K562 (cell line): ENCODE results near the gene CUL9. TPM values are rescaled to one million over a fixed set of nuclear protein-coding genes. Genes with fewer than 3 reads are reported as not detected.

Experiments
- CREB3L1 ChIP-seq: fragments of 450-650 bp; IDR thresholded peaks from 2 replicates; pipeline ENCODE4 v1.6.1; 2014; ENCODE audit warnings: low read depth, mild to moderate bottlenecking, moderate library complexity, borderline replicate concordance
- E2F4 ChIP-seq: sonication (generic); formaldehyde crosslinking; IDR thresholded peaks from 2 replicates; pipeline ENCODE4 v1.8.0; 2022; ENCODE audit warnings: mild to moderate bottlenecking, low read depth, missing genetic modification reagents
- HMG20B ChIP-seq: fragments of 250-450 bp; sonication (Bioruptor Pico); IDR thresholded peaks from 2 replicates; pipeline ENCODE4 v1.5.0; 2021; ENCODE audit warnings: mild to moderate bottlenecking
- HMGN3 ChIP-seq: IDR thresholded peaks from 2 replicates; pipeline ENCODE4 v1.6.1; 2011; ENCODE audit warnings: borderline replicate concordance, low read depth, mild to moderate bottlenecking, mixed read lengths, low read length; ENCODE audit not compliant: insufficient read length; ENCODE audit errors: extremely low read depth
- HNRNPL ChIP-seq: fragments of 200-400 bp; formaldehyde crosslinking; IDR thresholded peaks from 2 replicates; pipeline ENCODE4 v1.6.1; 2017; ENCODE audit warnings: low read depth, mild to moderate bottlenecking, low read length
- MAX ChIP-seq: sonication (generic); formaldehyde crosslinking; IDR thresholded peaks from 2 replicates; pipeline ENCODE4 v1.9.0; 2022; ENCODE audit warnings: mild to moderate bottlenecking, missing genetic modification reagents
- NCOA1 ChIP-seq: fragments of 450-650 bp; IDR thresholded peaks from 2 replicates; pipeline ENCODE4 v1.6.1; 2016; ENCODE audit warnings: low read depth
- OTX1 ChIP-seq: fragments of 450-650 bp; formaldehyde crosslinking; IDR thresholded peaks from 2 replicates; pipeline ENCODE4 v1.4.0; 2022; ENCODE audit warnings: mild to moderate bottlenecking
- PKNOX1 ChIP-seq: fragments of 450-650 bp; IDR thresholded peaks from 2 replicates; pipeline ENCODE4 v1.6.1; 2016
- YY1 ChIP-seq, 3 experiments: IDR thresholded peaks; 2 replicates each; pipeline ENCODE4 v1.6.1; 2011; ENCODE audit warnings: low read length in 2 of 3, mild to moderate bottlenecking in 2 of 3, moderate library complexity in 2 of 3, borderline replicate concordance in 1 of 3, control low read depth in 1 of 3, low read depth in 1 of 3; ENCODE audit not compliant: insufficient read depth in 3 of 3, insufficient replicate concordance in 2 of 3, control insufficient read depth in 1 of 3, insufficient read length in 1 of 3; ENCODE audit errors: extremely low read depth in 1 of 3
- ZFP30 ChIP-seq: fragments of 250-450 bp; sonication (Bioruptor Pico); IDR thresholded peaks from 2 replicates; pipeline ENCODE4 v1.8.0; 2022; ENCODE audit warnings: moderate library complexity, mild to moderate bottlenecking, inconsistent platforms, borderline replicate concordance
- ZNF316 ChIP-seq: fragments of 450-650 bp; IDR thresholded peaks from 2 replicates; pipeline ENCODE4 v1.6.1; 2016
- ZNF695 ChIP-seq: fragments of 450-650 bp; formaldehyde crosslinking; IDR thresholded peaks from 2 replicates; pipeline ENCODE4 v1.4.0; 2020; ENCODE audit warnings: mild to moderate bottlenecking, moderate library complexity
- polyA plus RNA-seq, 8 experiments: library from polyadenylated mRNA; depleted of rRNA in 4 of 8; stranded (reverse) in 5 of 8; unstranded in 3 of 8; fragments of >200 nt; fragmentation: Nextera tagmentation in 2 of 8; fragmentation: Illumina TruSeq in 1 of 8; extraction: Ambion mirVana in 2 of 8; extraction: Trizol in 1 of 8; gene quantifications; 2 replicates each; pipeline versions ENCODE4 v1.2.1 to v1.2.3, GENCODE V29; 2011 to 2014; ENCODE audit warnings: inconsistent platforms in 1 of 8, missing spikeins in 1 of 8
- total RNA-seq, 7 experiments: library from RNA; depleted of rRNA in 6 of 7; stranded (reverse); fragments of >200 nt in 6 of 7; fragmentation: Illumina TruSeq in 2 of 7; extraction: Trizol in 2 of 7; gene quantifications; 2 replicates each; pipeline versions ENCODE4 v1.2.1 to v1.2.3, GENCODE V29; 2011 to 2021; ENCODE audit warnings: low replicate concordance in 1 of 7
- TF ChIP-seq, protein P1 (sequence below): fragments of 250-450 bp; sonication (Bioruptor Pico); IDR thresholded peaks from 2 replicates; pipeline ENCODE4 v1.4.0; 2020; ENCODE audit warnings: mild to moderate bottlenecking, moderate library complexity, borderline replicate concordance
- TF ChIP-seq, protein P2 (sequence below): fragments of 200-800 bp; sonication (Bioruptor generic); IDR thresholded peaks from 2 replicates; pipeline ENCODE4 v1.6.1; 2017; ENCODE audit warnings: missing genetic modification characterization, missing compliant biosample characterization
- TF ChIP-seq, protein P3 (sequence below): fragments of 450-650 bp; formaldehyde crosslinking; conservative IDR thresholded peaks from 2 replicates; pipeline ENCODE4 v1.4.0; 2022; ENCODE audit warnings: mild to moderate bottlenecking, missing genetic modification characterization

The CUL9 gene
- total and polyA plus RNA-seq, 9 of the 15 experiments (the other 6 are each of a cell fraction or from before 2014, with no cell fraction given) = 0.50 to 20.7 (median 6.6) TPM

DNA sequence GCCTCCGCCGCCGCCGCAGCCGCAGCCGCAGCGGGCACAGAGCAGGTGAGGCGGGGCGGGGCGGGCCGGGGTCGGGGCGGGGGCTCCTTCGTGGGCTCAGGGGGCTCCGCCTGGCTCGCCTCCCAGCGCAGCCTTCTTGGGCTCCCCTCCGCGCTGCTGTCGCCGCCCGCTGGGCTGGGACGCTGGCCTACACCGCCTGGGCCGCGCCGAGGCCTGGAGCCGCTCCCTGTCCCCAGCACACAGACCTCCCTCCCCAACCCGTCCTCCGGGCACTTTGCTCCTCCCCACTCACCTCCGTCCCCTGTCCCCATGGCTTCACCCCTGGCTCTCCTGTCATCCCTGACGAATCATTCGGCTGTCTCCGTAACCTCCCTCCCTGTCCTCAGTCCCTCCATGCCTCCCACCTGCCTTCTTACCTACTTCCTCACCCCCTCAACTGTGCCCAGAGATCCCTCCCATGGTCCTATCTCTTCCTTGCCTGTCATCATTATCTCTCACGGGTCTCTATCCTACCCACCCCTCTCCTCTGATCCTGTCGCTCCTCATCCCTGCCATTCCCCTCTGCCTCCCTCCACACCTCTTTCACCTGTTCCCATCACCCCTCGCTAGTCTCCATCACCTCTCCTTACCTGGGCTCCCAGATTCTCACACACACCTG is 61.8 kb downstream of the CUL9 start (continued):
- TF ChIP-seq CREB3L1 = no peak
- no peak for TF ChIP-seq ZFP30 (CRISPR knock-in tag)
- TF ChIP-seq PKNOX1 = no peak
- no peak for TF ChIP-seq E2F4 (CRISPR knock-in tag)
- TF ChIP-seq HMGN3 = no peak
- TF ChIP-seq HMG20B = no peak
- TF ChIP-seq NCOA1 = no peak
- TF ChIP-seq, protein P1, sequence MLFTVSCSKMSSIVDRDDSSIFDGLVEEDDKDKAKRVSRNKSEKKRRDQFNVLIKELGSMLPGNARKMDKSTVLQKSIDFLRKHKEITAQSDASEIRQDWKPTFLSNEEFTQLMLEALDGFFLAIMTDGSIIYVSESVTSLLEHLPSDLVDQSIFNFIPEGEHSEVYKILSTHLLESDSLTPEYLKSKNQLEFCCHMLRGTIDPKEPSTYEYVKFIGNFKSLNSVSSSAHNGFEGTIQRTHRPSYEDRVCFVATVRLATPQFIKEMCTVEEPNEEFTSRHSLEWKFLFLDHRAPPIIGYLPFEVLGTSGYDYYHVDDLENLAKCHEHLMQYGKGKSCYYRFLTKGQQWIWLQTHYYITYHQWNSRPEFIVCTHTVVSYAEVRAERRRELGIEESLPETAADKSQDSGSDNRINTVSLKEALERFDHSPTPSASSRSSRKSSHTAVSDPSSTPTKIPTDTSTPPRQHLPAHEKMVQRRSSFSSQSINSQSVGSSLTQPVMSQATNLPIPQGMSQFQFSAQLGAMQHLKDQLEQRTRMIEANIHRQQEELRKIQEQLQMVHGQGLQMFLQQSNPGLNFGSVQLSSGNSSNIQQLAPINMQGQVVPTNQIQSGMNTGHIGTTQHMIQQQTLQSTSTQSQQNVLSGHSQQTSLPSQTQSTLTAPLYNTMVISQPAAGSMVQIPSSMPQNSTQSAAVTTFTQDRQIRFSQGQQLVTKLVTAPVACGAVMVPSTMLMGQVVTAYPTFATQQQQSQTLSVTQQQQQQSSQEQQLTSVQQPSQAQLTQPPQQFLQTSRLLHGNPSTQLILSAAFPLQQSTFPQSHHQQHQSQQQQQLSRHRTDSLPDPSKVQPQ (CRISPR knock-in tag) = no peak
- TF ChIP-seq, protein P2, sequence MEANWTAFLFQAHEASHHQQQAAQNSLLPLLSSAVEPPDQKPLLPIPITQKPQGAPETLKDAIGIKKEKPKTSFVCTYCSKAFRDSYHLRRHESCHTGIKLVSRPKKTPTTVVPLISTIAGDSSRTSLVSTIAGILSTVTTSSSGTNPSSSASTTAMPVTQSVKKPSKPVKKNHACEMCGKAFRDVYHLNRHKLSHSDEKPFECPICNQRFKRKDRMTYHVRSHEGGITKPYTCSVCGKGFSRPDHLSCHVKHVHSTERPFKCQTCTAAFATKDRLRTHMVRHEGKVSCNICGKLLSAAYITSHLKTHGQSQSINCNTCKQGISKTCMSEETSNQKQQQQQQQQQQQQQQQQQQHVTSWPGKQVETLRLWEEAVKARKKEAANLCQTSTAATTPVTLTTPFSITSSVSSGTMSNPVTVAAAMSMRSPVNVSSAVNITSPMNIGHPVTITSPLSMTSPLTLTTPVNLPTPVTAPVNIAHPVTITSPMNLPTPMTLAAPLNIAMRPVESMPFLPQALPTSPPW (CRISPR knock-in tag) = no peak
- no peak for TF ChIP-seq ZNF316
- 0 out of 2 replicates have a peak, but pooled peaks have one; percentile 62 for TF ChIP-seq OTX1 (CRISPR knock-in tag)
- TF ChIP-seq HNRNPL = no peak
- no peak for TF ChIP-seq YY1 (IDR thresholded peaks at IDR 0.05; ENCODE audit: borderline replicate concordance in 1 of 3, control insufficient read depth in 1 of 3, extremely low read depth in 1 of 3, insufficient read depth in 3 of 3, insufficient read length in 1 of 3, insufficient replicate concordance in 2 of 3, low read depth in 1 of 3, low read length in 2 of 3)
- TF ChIP-seq, protein P3, sequence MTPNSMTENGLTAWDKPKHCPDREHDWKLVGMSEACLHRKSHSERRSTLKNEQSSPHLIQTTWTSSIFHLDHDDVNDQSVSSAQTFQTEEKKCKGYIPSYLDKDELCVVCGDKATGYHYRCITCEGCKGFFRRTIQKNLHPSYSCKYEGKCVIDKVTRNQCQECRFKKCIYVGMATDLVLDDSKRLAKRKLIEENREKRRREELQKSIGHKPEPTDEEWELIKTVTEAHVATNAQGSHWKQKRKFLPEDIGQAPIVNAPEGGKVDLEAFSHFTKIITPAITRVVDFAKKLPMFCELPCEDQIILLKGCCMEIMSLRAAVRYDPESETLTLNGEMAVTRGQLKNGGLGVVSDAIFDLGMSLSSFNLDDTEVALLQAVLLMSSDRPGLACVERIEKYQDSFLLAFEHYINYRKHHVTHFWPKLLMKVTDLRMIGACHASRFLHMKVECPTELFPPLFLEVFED (CRISPR knock-in tag) = 0 out of 2 replicates have a peak, but pooled peaks have one; percentile 43
- no peak for TF ChIP-seq ZNF695 (CRISPR knock-in tag)
- TF ChIP-seq MAX (CRISPR knock-in tag) = no peak
